B cell (primary cell): ENCODE measurements around the gene THRB. TPM values are rescaled to one million over a fixed set of nuclear protein-coding genes. Genes with fewer than 3 reads are reported as not detected.

Source experiments
- ATAC-seq: fragments of 200-7000 bp; cut with Tn5 transposase; one replicate; pipeline ENCODE4 v1.10.0; 2021; ENCODE audit warnings: low read depth, mild to moderate bottlenecking, moderate number of reproducible peaks, moderate library complexity
- CTCF ChIA-PET: fragments of 350-600 bp; sonication (Branson Sonifier 250); formaldehyde crosslinking; loops from one replicate; lab custom pipeline; 2021; ENCODE audit warnings: antibody characterized with exemption, inconsistent platforms; lab: Charles Lee
- POLR2A ChIA-PET: fragments of 350-600 bp; sonication (Branson Sonifier 250); formaldehyde crosslinking; loops from one replicate; lab custom pipeline; 2021; ENCODE audit warnings: antibody characterized with exemption; lab: Charles Lee
- DNase-seq: peaks from one replicate; pipeline ENCODE4 v3.0.0; 2013
- H2AFZ ChIP-seq: 2 replicates; pipeline ENCODE4 v1.6.1; 2012; ENCODE audit warnings: mild to moderate bottlenecking, low read depth, low read length; ENCODE audit not compliant: insufficient read depth, poor library complexity, severe bottlenecking
- H3K27ac ChIP-seq, 2 donors: 1 replicate in 1 of 2; 2 replicates in 1 of 2; pipeline ENCODE4 v1.5.1; 2012 to 2013; ENCODE audit warnings: low read length in 2 of 2, mild to moderate bottlenecking in 2 of 2, moderate library complexity in 1 of 2
- H3K27me3 ChIP-seq, 4 experiments: fragments of 200-600 bp in 1 of 4; sonication (generic) in 1 of 4; replicated peaks in 1 of 4; 1 replicate in 2 of 4; 2 replicates in 2 of 4; pipeline versions ENCODE4 v1.6.1 to v1.7.0; 2013 to 2016; ENCODE audit warnings: low read length in 3 of 4, mild to moderate bottlenecking in 2 of 4, mixed read lengths in 1 of 4, moderate library complexity in 1 of 4; ENCODE audit not compliant: insufficient read depth in 4 of 4, control insufficient read depth in 3 of 4; ENCODE audit errors: control extremely low read depth in 1 of 4
- H3K36me3 ChIP-seq, 2 experiments: replicated peaks in 1 of 2; 1 replicate in 1 of 2; 2 replicates in 1 of 2; pipeline versions ENCODE4 v1.6.1 to v1.7.1; 2013; ENCODE audit warnings: low read length in 1 of 2; ENCODE audit not compliant: insufficient read depth in 2 of 2, control insufficient read depth in 1 of 2; ENCODE audit errors: control extremely low read depth in 1 of 2, extremely low read depth in 1 of 2
- H3K4me1 ChIP-seq, 2 donors: fragments of 200-600 bp in 1 of 2; sonication (generic) in 1 of 2; 1 replicate in 1 of 2; 2 replicates in 1 of 2; pipeline versions ENCODE4 v1.5.1 to v1.6.1; 2013 to 2017; ENCODE audit warnings: low read length in 2 of 2; ENCODE audit not compliant: control insufficient read depth in 2 of 2, insufficient read depth in 2 of 2
- H3K4me2 ChIP-seq: replicated peaks from 2 replicates; pipeline ENCODE3; 2012; ENCODE audit warnings: mild to moderate bottlenecking, low read depth, low read length; ENCODE audit not compliant: poor library complexity, severe bottlenecking
- H3K4me3 ChIP-seq, 5 experiments: fragments of 200-600 bp in 1 of 5; sonication (generic) in 1 of 5; 1 replicate in 3 of 5; 2 replicates in 2 of 5; pipeline versions ENCODE4 v1.5.1 to v1.7.0; 2011 to 2016; ENCODE audit warnings: low read length in 4 of 5, mild to moderate bottlenecking in 4 of 5, low read depth in 2 of 5, control low read depth in 1 of 5, moderate library complexity in 1 of 5; ENCODE audit not compliant: insufficient read depth in 1 of 5; ENCODE audit errors: control extremely low read depth in 1 of 5, extremely low read depth in 1 of 5
- H3K79me2 ChIP-seq: fragments of 200-600 bp; sonication (generic); one replicate; pipeline ENCODE4 v1.6.0; 2016; ENCODE audit warnings: low read length; ENCODE audit not compliant: control insufficient read depth, insufficient read depth
- H3K9ac ChIP-seq: fragments of 200-600 bp; sonication (generic); 2 replicates; pipeline ENCODE4 v1.6.1; 2017; ENCODE audit warnings: mild to moderate bottlenecking, low read length, moderate library complexity
- H3K9me3 ChIP-seq, 3 donors: one replicate each; pipeline versions ENCODE4 v1.6.1 to v1.7.1; 2013; ENCODE audit warnings: low read length in 2 of 3; ENCODE audit not compliant: control insufficient read depth in 2 of 3, insufficient read depth in 1 of 3; ENCODE audit errors: control extremely low read depth in 1 of 3
- H4K20me1 ChIP-seq: 2 replicates; pipeline ENCODE4 v1.6.0; 2012; ENCODE audit warnings: mild to moderate bottlenecking, low read length; ENCODE audit not compliant: insufficient read depth, control insufficient read depth, poor library complexity, severe bottlenecking
- H3K27ac Mint-ChIP-seq: one replicate; pipeline ENCODE4 v1.8.0; 2021; ENCODE audit warnings: mixed read lengths
- H3K27me3 Mint-ChIP-seq: one replicate; pipeline ENCODE4 v1.8.0; 2021; ENCODE audit warnings: mixed read lengths
- H3K4me1 Mint-ChIP-seq: one replicate; pipeline ENCODE4 v1.8.0; 2021; ENCODE audit warnings: mixed read lengths
- H3K4me3 Mint-ChIP-seq: one replicate; pipeline ENCODE4 v1.8.0; 2021; ENCODE audit warnings: mixed read lengths
- H3K9me3 Mint-ChIP-seq: one replicate; pipeline ENCODE4 v1.8.0; 2022; ENCODE audit warnings: mixed read lengths; ENCODE audit not compliant: insufficient read depth
- CTCF ChIP-seq: fragments of 200-600 bp; IDR thresholded peaks from one replicate; pipeline ENCODE4 v1.8.0; 2022; ENCODE audit warnings: antibody characterized with exemption, mild to moderate bottlenecking
- EZH2 ChIP-seq: IDR thresholded peaks from 2 replicates; pipeline ENCODE4 v1.6.1; 2012; ENCODE audit warnings: borderline replicate concordance, low read depth, mild to moderate bottlenecking, moderate library complexity, low read length; ENCODE audit not compliant: insufficient read depth, poor library complexity, severe bottlenecking
- WGBS: methylation state at CpG from one replicate; pipeline ENCODE4 v1.1.5; 2013; ENCODE audit warnings: missing lambda C conversion rate; ENCODE audit not compliant: insufficient coverage; 5-methylcytosine and 5-hydroxymethylcytosine counted together
- intact Hi-C: fragments of 100-400 bp; cut with micrococcal nuclease; formaldehyde crosslinking; loops from one replicate; pipeline ENCODE4 v1.10.0; 2022
- polyA plus RNA-seq: library from polyadenylated mRNA; depleted of rRNA; stranded (reverse); fragments of >200 nt; gene quantifications from 2 replicates; pipeline ENCODE4 v1.2.3, GENCODE V29; 2012
- total RNA-seq, 2 donors: library from RNA; stranded (reverse); fragments of 120-200 nt in 1 of 2; gene quantifications; 1 replicate in 1 of 2; 2 replicates in 1 of 2; pipeline versions ENCODE4 v1.2.3 to v1.2.4, GENCODE V29; 2013 to 2022

THRB gene
- total and polyA plus RNA-seq, 2 donors (not counting 1 experiment from before 2014, with no cell fraction given), result 0.86 to 1.8 TPM

GRCh38 chr3:24165603-24165982, 329.1 kb downstream of the THRB start:
- H2AFZ ChIP-seq, result no peak overlapping the region
- H3K4me1 ChIP-seq, result no peaks in the 10 kb centered on the region
- H3K79me2 ChIP-seq, result no peaks in the 10 kb centered on the region
- intact Hi-C loops, result no loop called here
- POLR2A ChIA-PET, result no interaction called here
- Mint-ChIP-seq H3K4me3 (no peak overlapping the region), H3K27ac (no peak overlapping the region), H3K4me1 (no peaks in the 10 kb centered on the region), H3K9me3 (no peaks in the 10 kb centered on the region), H3K27me3 (no peaks in the 10 kb centered on the region)
- H3K27me3 ChIP-seq, result no peaks in the 10 kb centered on the region
- no peak for ATAC-seq
- TF ChIP-seq EZH2 (no peak), CTCF (no peak)
- H3K4me3 ChIP-seq, result no peak overlapping the region
- no peak for DNase-seq
- no peak overlapping the region for H3K27ac ChIP-seq
- CTCF ChIA-PET, result no interaction called here
- no peaks in the 10 kb centered on the region for H3K9me3 ChIP-seq
- H3K9ac ChIP-seq, result no peak overlapping the region
- no peak overlapping the region for H3K4me2 ChIP-seq
- no peaks in the 10 kb centered on the region for H3K36me3 ChIP-seq
- no peaks in the 10 kb centered on the region for H4K20me1 ChIP-seq
- WGBS, result no CpG with 5 or more reads among the region's 2 CpGs

GRCh38 chr3:24164967-24165602, 329.6 kb downstream of the THRB start:
- CTCF ChIA-PET, result no interaction called here
- TF ChIP-seq EZH2 (no peak), CTCF (no peak)

More at GRCh38 chr3:24164967-24165602, 329.6 kb downstream of the THRB start:
- H3K27me3 Mint-ChIP-seq, result peaks cover under 1% of the 10 kb centered on the region
- ATAC-seq (no peak), DNase-seq (no peak)
- H3K27ac Mint-ChIP-seq, result no peak overlapping the region
- Histone ChIP-seq H3K4me2 (no peak overlapping the region), H3K4me1 (no peaks in the 10 kb centered on the region), H3K27ac (no peak overlapping the region), H3K79me2 (no peaks in the 10 kb centered on the region), H3K27me3 (no peaks in the 10 kb centered on the region), H3K9me3 (no peaks in the 10 kb centered on the region), H3K9ac (no peak overlapping the region), H3K4me3 (no peak overlapping the region), H2AFZ (no peak overlapping the region), H4K20me1 (no peaks in the 10 kb centered on the region), H3K36me3 (no peaks in the 10 kb centered on the region)
- WGBS, result 98% methylated on average over 11 of the region's 14 CpGs
- intact Hi-C loops, result no loop called here
- H3K4me3 Mint-ChIP-seq, result no peak overlapping the region
- no peaks in the 10 kb centered on the region for H3K4me1 Mint-ChIP-seq
- POLR2A ChIA-PET, result no interaction called here
- no peaks in the 10 kb centered on the region for H3K9me3 Mint-ChIP-seq
